Measurements from ENCODE around the gene CHST3.
"Not testable (repeated sequence)": the region's sequence is repeated elsewhere in the genome, so short reads cannot be mapped to it uniquely, and the experiment has no call there.

The CHST3 gene

DNA sequence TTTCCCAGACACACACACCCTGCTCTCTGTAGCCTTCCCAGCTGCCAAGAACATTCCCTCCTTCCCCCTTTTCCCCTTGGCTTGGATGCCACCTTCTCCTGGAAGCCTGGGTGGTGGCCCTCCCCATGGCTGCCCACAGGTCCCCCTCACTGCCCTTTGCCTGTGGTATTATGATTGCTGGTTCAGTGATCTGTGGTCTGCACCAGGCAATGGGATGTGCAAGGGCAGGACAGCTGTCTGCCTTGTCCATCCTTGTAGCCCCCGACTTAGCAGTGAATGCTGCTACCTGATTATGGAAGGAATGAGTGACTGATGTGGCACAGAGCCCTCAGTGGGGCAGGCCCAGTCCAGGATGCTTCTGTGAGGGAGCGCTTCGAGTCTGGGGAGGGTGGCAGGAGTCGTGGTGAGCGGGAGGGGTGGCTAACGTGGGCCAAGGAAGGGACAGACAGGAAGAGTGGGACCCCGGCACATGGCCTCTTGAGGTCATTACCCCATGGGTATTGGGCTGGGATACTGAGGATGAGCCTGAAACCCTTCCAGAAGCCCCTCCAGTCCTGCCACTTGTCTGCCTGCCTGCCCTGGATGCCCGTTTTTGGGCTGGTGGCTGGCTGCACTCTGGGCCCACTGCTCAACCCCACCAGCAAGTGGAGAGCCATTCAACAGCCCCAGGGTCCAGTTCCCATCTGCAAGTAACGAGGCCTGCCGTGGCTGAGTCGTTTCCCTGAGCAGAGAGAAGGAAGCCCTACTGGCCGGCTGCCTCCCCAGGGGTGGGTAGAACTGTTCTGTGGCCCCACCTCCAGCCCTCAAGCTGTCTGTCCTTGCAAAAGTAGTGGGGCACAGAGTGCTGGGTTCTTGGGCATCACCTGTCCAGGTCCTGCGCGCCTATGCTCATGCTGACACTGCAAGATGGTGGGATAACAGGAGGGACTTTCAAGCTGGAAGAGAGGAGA is 8.8 kb downstream of the CHST3 start:
- in situ Hi-C loops (cut with MboI; ENCODE audit: low sequenced_read_pairs) = no loop called here

DNA sequence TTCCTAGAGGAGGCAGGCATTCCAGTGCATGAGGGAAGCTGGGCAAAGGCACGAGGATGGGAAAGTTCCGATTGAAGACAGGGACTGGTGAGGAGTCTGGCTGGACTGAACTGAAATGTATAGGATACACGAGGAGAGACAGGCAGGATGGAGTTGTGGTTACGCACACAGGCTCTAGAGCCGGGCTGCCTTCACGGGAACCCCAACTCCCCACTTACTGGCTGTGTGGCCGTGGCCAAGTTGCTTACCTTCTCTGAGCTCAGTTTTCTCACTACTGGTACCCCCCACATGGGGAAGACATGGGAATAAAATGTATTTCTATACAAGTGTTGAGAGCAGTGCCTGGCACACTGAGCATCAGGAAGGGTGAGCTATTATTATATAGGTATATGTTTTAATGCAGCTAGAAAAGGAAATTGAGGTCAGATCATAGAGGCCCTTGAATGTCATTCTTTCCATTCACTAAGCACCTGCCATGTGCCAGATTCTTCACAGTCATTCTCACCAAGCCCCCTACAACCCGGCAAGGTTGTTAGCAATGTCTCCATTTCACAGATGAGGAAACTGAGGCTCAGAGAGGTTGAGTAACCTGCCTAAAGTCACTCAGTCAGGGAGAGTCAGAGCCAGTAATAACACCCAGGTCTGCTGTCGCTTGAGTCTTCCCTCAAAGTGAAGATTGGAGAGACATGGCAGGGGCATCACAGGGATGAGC is 9.7 kb downstream of the CHST3 start:
- in situ Hi-C loops (cut with MboI; ENCODE audit: low sequenced_read_pairs) = no loop called here

DNA sequence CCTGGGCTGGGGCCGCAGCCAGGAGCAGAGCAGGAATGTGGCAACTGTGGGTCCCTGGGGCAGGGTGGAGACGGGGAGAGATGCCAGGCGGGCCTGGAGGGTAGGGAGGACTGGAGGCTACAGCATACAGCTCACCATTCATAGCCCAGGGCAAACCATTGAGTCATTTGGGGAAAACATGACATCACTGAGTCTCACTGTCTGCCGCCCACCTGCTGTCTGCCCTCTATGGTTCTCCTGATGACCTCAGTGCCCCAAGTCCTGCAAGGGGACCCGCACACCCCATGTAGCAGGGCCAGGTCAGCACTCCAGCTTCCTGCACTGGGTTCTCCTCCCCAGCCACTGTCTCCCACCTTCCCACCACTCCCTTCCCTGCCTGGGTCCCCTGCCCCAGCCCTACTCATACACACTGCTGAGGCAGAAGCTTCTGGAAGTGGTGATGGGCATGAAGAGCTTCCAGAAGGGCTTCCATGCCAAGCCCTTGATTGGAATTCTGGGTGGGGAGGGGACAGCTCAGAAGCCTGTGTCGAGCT is 10.4 kb downstream of the CHST3 start:
- in situ Hi-C loops (cut with MboI; ENCODE audit: low sequenced_read_pairs) = no loop called here

DNA sequence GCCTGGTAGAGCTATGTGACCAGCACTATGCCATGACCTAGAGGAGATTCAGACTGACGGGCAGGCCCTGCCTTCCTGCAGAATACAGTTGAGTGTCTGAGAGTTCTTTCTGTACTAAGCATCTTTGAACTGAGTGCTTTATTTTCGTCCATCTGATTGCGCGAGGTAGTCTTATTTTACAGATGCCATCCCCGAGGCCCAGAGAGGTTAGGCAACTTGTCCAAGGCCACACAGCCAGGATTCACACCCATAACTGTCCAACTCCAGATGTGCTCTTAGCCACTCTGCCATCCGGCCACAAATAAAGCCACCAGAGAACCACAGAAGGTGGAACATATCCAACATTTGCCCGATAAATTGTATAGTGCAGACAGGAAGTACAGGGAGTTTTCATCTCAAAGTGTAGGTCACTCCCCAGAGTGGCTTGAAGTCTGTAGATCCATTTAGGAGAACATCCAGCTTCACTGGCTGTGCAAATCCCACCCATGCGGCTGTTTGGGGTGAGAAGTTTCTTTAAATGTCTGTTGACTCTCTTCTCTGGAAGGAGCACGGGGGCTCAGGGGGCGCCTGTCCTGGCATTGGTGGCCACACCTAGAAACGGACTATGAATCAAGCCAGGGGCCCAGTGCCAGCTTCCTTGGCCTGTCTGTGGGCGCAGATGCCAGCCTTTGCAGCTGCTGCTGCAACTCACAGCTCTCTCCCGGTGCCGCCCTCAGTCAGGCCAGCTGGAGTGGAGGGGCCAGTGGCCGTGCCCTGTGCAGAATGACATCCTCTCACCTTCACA is 11.1 kb downstream of the CHST3 start:
- in situ Hi-C loops (cut with MboI; ENCODE audit: low sequenced_read_pairs) = no loop called here

DNA sequence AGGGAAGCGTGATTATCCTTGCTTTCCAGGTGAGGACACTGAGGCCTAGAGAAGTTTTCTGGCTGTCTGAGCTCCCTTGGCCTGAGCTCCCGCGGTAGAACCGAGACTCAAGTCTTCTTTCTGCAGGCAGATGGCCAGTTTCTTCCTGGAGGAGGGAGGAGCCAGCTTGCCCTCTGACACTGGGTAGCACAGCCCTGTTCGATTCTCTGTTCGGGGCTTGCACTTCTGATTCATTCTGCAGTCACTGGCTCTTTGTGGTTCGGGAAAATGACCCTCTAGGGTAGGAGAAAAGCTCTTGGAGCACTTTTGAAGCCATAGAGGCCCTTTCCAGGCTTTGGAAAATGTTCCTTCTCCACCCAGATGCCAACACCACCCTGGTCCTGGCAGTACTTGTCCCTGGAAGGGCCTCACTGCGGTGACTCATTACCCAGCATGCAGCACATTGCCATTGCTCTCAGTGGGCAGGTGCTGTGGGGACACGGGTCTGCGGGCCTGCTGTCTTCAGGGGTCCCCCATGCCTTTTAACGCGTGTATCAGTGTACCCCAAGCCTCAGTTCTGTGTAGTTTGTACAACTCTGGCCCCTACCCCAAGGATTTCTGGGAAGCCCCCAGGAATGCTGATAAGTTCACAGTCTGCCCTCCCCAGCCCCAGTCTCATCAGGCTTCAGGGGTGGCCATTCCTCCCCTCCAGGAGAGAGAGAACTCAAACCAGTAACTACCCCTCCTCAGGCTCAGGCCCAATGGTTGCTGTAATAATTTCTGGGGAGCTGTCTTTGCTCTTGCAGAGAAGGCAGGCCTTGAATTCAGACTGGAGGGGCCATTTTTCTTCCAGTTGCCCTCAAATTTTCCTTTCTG is 11.9 kb downstream of the CHST3 start:
- in situ Hi-C loops (cut with MboI; ENCODE audit: low sequenced_read_pairs) = no loop called here

DNA sequence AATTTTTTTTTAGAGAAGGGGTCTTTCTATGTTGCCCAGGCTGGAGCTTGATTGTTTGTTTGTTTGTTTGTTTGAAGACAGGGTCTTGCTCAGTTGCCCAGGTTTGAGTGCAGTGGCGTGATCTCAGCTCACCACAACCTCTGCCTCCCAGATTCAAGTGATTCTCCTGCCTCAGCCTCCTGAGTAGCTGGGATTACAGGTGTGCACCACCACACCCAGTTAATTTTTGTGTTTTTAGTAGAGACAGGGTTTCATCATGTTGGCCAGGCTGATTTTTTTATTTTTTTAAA is 13.4 kb downstream of the CHST3 start:
- in situ Hi-C loops (cut with MboI; ENCODE audit: low sequenced_read_pairs) = not testable (repeated sequence)

DNA sequence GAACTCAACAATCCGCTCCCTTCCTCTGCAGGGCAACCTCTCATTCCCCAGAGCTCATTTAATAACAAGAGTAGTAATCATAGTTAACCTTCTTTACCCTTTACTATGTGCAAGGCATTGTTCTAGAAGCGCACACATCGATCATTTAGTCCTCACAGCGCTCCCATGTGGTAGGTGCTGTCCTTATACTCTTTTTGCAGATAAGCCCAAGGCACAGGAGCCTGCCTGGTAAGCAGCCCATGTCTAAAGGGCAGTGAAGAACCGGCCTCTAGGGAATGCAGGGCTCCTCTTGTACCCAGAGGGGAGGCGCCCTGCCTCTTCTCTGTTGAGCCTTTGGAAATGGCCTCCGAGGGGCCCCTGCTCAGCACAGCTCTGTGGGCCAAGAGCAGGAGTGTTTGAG is 14.3 kb downstream of the CHST3 start:
- in situ Hi-C loops (cut with MboI; ENCODE audit: low sequenced_read_pairs) = no loop called here

DNA sequence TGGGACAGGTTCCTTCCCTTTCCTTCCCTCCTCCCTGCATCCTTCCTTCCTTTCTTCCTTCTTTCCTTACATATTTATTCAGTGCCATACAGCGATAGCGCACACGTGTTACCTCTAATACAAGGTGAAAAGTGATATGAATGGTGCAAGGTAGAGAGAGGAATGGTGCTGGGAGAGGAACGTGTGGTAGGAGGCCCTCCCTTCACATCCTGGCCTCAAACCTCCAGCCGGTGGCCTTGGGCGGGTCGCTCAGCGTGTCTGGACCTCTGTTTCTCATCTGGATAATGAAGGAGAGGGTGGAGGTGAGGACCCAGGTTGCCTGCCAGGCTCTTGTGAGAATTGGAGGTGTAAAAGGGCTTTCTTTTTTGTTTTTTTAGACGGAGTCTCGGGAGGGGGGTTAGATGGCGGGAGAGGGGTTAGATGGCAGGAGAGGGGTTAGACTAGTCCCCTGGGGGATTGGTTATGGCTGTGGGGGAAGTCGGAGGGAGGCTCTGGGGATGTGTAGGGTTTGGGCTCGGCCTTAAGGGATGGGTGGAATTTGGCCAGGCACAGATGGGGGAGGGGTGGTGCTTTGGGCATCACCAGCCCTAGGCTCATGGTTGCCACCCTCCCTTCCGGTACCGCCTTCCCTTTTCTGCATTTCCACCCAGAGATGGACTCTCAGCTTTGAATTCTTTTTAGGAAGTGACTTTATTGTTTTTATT is 14.9 kb downstream of the CHST3 start:
- in situ Hi-C loops (cut with MboI; ENCODE audit: low sequenced_read_pairs) = no loop called here

DNA sequence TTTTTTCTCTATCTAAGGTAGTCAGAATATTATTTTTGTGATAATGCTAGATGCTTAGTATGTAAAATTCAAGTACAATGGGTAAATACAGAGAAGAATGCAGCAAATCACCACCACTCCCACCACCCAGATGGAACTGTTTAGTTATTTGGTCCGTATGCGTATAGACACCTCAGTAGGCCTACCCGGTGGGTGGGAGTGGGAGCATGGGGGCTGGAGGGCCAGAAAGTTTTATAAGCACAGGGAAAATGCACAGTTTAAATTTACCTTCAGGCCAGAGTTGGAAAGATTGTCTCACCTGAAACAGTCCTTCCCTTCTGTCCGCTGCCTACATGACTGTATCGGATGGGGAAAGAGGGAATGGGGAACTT is 15.5 kb downstream of the CHST3 start:
- in situ Hi-C loops (cut with MboI; ENCODE audit: low sequenced_read_pairs) = no loop called here

DNA sequence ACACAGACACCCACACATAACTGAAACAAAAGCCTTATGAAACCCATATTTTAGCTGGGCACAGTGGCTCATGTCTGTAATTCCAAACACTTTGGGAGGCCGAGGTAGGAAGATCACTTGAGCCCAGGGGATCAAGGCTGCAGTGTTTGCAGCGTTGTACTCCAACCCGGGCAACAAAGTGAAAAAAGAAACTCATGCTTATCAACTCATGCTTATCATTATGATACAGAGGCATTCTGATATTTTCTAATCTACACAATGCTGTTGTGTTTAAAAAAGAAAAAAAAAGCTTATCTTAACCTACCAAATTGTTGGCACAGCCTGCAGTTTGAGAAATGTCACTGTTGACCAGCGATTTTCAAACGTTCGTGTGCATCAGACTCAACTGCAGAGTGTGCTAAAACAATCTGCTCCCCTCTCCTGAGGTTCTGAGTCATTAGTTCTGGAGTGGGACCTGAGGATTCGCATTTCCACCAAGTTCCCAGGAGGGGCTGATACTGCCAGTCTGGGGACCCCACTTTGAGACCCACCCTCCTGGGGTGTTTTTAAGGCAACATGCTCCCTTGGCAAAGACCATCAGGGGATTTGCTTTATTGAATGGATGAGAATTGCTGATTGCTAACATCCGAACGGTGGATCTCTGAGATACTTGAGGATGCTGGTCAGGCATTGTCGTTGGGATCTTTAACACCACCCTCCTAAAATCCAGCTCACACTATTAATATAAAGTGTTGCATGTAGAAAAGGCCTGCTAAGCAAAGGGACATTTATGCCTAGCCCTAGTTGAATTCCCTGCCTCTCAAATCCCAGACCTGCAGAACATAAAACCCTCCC is 16.2 kb downstream of the CHST3 start:
- in situ Hi-C loops (cut with MboI; ENCODE audit: low sequenced_read_pairs) = no loop called here

DNA sequence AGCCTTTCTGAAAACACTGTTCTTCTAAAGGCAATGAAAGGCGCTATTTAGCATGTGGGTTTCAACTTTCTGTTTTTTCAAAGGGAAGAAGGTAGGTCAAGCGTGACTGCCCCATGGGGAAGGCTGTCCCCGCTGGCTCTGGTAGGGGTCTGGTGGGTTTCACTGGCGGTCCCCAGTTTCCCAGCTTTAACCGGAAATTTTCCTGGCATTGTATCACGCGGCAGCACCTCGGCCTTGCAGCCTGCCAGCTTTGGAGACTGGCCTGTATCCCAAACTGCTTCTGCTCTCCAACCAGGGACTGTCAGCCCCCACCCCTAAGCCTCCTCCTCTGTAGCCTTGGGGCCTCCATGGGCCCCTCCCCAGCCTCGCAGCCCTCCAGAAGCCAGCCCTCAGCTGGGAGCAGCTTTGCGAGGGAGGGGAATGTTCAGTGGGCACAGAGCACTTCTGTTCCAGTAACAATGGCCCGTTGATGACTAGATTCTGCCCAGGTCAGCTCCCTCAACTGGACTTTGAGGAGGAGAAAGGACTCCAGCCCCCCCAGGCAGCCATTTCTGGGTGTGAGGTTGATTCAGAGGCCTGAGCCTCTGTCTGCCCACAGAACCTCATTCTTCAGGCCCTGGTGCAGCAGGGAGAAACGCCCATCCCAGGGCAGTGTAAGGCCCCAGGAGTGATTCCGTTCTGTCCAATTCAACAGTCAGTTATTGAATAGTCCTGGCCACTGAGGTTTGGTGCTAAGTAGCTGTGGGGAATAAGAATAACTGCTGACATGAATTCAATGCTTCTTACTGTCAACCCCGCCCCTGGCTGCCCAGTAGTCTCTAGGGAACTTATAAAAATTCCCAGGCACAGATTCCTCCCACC is 17.1 kb downstream of the CHST3 start:
- in situ Hi-C loops (cut with MboI; ENCODE audit: low sequenced_read_pairs) = no loop called here

DNA sequence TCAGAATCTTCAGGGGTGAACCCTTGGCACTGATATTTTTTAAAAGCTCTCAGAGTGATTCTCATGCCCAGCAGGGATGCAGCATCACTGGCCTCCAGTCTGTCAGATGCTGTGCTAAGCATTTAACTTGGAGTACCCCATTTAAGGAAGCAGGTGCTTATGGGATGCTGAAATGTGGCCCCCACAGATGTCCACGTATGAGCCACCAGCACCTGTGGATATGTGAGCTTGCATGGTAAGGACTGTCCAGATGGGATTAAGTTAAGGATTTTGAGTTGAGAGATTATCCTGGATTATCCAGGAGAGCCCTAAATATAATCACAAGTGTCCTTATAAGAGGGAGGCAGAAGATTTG is 17.7 kb downstream of the CHST3 start:
- in situ Hi-C loops (cut with MboI; ENCODE audit: low sequenced_read_pairs) = no loop called here

DNA sequence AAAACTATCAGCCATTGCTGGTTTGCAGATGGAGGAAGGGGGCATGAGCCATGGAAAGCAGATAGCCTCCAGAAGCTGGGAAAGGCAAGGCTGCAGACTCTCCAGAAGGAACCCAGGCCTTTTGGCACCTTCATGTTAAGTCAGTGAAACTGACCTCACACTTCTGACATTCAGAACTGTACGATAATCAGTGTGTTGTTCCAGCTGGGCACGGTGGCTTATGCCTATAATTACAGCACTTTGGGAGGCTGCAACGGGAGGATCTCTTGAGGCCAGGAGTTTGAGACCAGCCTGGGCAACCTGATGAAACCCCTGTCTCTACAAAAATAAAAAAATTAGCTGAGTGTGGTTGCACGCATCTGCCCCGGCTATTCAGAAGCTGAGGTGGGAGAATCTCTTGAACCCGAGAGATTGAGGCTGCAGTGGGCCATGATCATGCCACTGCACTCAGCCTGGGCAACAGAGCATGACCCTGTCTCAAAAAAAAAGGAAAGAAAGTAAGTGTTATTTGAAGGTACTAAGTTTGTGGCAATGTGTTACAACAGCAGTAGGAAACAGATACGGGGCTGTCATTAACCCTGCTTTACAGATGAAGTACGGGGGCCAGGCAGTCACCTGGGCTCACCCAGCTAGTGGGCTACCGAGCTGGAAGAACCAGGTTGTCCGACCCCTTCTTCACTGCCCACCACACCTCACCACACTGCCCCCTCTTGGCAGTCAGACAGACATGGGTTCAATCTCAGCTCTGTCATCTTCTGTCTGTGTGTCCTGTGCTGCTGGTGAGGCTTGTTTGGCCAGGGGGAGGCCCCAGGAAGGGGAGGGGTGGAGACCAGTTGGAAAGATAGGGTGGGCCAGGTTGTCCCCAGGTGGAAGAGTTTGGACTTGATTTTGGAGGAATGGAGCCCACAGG is 18.3 kb downstream of the CHST3 start:
- in situ Hi-C loops (cut with MboI; ENCODE audit: low sequenced_read_pairs) = no loop called here

DNA sequence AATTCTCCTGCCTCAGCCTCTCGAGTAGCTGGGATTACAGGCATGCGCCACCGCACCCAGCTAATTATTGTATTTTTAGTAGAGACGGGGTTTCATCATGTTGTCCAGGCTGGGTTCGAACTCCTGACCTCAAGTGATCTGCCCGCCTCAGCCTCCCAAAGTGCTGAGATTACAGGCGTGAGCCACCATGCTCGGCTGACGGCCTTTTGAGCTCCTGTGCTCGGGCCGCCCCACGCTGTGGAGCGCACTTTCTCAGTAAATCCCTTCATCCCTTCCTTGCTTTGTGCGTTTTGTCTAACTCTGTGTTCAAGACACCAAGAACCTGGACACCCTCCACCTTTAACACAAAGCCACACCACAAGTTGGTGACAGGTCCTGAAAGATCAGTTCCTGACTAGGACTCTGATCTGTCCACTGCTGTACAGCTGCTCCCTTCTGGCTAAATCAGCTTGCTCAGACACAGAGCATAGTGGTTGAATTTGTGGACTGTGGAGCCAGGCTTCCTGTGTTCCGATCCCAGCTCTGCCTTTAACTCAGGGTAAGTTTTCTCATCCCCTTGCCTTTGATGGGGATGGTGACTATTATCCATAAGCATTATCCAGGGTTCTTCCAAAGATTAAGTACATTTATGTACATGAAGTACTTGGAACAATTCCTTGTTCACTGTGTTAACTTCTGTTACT is 20.1 kb downstream of the CHST3 start:
- in situ Hi-C loops (cut with MboI; ENCODE audit: low sequenced_read_pairs) = no loop called here

DNA sequence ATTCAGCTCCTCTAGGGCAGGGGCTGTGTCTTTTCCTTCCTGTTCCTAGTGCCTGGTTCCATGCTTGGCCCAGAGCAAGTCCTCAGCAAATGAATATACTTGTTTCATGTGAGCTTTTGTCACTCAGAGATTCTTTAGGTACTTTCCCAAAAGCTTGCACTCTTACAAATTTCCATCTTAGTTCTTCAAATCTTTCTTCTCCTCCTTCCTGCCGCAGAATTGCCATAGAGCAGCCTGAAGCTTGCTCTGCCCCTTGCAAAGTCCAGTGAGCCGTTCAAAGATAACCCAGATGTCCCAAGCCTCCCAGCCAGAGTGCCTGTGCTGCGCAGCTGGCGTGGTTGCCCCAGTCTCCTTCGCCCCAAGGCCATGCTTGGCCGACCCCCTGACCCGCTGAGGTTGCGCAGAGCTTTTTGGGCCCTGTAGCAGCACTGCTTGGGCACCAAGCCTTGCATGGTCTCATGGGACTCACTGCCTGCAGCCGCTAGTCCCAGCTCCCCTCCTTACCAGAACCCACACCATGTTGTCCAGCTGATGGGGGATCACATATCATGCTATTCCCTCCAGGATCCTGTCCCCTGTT is 20.7 kb downstream of the CHST3 start:
- in situ Hi-C loops (cut with MboI; ENCODE audit: low sequenced_read_pairs) = no loop called here

DNA sequence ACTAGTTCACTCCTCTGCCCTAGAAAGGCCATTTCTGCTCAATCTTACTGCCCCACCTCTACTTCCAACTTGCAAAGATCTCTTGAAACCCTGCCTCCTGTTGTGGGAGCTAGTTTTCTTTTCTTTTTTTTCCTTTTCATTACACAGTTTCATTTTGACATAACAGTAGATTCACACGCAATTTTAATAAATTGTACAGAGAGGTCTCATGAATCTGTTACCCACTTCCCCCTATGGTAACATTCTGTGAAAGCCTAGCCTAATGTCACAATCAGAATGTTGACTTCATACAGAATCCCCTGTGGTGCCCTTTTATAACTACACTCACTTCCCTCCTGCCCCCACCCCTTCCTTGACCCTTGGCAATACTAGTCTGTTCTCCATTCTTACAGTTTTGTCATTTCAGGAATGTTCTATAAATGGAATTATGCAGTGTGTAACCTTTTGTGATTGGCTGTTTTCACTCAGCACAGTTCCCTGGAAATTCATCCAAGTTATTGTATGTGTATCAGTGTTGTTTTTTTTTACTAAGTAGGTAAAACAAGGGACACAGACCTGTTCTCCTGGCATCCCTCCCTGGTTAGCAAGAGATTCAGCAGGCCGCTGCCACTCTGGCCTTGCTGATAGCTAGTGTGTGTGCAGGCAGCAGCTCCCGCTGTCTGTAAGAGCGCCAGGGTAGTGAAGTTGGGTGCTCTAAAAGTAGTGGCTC is 21.5 kb downstream of the CHST3 start:
- in situ Hi-C loops (cut with MboI; ENCODE audit: low sequenced_read_pairs) = no loop called here

All from hTERT RPE-1 (cell line).